ENCODE data around the gene EPN3.
A peak's percentile ranks its signal among the peaks of the same experiment; 100 is the strongest.

The EPN3 gene

DNA sequence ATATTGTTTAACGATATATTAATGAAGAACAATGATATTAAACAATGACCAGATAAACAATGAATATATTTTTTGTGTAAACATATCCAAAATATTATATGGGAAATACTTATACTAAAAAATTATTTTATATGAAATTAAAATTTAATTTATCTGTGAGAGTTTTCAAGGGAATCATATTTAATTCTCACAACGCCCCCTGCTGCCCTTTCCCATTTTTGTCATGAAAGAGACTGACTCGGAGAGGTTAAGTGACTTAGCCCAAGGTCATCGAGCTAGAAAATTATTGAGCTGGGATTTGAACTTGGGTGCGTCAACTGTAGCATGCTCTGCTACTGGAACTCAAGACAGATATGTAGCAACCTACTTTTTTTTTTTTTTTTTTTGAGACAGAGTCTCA lies 31.5 kb upstream of the EPN3 start:
- TF ChIP-seq ZNF274 (IDR thresholded peaks at IDR 0.05; ENCODE audit: low read depth, low read length): no peak
- no peak overlapping the region for H3K4me3 ChIP-seq (ENCODE audit: low read length)

DNA sequence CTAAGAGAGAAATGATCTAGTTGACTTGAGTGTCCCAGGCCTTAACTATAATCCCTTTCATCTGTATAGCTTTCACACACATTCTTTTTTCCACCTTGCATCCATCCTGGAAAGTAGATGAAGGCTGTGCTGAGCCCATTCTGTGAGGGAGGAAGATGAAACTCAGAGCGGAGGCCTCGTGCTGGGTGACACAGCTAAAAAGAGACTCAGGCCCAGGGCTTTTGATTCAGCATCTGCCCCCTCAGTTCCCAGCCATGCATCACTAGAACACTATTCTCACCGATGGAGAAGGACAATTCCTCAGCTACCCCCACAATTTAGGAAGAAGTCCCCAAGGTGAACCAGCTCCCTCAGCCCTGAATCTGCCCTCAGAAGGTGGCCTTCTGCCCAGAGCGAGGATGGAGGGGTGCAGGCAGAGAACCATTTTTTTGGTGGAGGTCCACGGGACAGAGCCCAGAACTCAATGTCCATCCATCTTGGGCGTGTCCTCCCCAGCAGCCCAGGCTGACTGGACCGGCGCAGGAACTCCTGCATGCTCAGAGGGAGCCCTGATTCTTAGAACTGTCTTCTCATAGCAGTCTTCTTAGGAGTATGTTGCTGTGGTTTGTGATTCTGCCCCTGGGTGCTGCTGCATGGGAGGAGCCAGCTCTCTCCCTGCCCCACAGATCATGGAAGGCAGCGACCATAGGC lies 30.1 kb upstream of the EPN3 start:
- no peak overlapping the region for H3K4me3 ChIP-seq (ENCODE audit: low read length)

DNA sequence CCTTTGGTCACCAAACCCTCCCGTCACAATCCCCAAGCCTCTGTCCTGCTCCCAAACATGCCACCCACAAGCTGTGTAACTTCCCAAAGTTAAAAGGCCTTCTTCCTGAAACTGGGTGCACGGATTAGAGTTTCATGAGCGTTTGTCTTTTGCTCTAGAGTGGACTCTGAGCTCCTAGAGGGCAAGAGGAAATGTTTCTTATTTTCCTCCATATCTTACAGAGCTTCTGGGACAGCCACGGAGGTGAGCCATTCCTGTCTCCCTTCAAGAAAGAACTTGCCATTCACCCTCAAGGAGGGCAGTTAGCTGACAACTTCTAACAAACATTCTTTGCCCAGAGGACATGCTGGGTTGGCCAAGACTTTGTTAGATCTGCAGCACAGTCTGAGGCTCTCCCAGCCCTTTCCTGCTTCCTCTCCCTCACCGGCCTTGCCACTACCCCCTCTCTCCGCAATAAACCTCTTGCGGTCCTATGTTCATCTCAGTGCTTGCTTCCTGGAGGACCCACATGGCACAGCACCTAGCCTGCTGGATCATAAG lies 26.9 kb upstream of the EPN3 start:
- H3K4me3 ChIP-seq (ENCODE audit: low read length): no peak overlapping the region
- no peak for TF ChIP-seq ZNF274 (IDR thresholded peaks at IDR 0.05; ENCODE audit: low read depth, low read length)

More for the DNA sequence above, 30.1 kb upstream of the EPN3 start:
- TF ChIP-seq ZNF274 (IDR thresholded peaks at IDR 0.05; ENCODE audit: low read depth, low read length): no peak

DNA sequence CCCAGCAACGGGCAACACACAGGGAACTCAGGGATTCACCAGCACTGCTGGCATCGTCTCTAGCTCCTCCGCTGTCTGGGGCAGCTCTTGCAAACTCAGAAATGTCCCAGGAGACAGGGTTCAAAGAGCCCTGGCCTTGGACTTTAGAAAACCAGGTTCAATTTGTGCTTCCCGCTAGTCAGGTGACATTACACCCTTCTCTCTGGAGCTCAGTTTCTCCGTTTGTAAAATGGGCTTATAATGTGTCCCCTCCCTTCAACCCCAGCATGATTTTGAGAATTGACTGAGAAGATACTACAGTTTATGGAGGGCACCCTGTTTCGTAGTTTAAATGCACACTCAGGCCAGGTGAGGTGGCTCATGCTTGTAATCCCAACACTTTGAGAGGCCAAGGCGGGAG lies 26.2 kb upstream of the EPN3 start:
- H3K4me3 ChIP-seq (ENCODE audit: low read length): no peak overlapping the region
- no peak for TF ChIP-seq ZNF274 (IDR thresholded peaks at IDR 0.05; ENCODE audit: low read depth, low read length)

DNA sequence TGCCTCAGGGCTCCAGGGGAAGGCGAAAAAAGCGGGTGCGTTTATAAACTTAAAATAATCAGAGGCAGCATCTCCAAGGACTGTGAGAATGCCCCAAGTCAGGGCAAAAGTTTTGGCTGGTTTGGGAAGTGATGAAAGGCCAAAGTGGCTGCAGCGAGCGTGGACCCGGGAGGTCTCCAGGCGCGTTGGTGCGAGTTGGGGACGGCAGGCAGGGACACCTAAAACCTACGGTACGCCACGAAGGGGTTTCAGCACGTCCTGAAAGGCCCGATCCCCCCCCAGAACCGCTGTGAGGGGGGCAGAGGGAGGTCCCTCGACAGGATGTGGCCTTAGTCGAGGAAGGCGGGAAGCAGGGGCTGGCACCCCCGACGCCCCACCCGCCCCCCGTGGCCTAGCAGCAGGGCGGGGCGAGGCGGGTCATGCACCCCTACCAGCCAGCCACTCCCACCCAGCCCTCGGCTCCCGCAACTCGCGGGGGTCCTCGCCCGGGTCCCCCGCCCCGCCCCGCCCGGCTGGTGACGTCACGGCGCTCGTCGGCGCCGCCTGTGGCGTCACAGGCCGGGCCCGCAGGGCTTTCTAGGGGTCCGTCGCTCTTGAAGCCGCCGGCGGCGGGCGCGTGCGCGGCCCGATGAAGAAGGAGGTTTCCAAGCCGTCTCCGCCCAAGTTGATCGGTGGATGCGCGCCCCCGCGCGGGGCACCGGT lies 24.5 kb upstream of the EPN3 start, which contains the start of gene MYCBPAP:
Gene MYCBPAP (plus strand): TSS at position 569 of the 702 bp plus-strand sequence. CDS start 236 bp downstream, outside the sequence.
- peak within 1 kb of the TSS; percentile 57; the same call in 1 of the 2 replicates for H3K4me3 ChIP-seq (ENCODE audit: low read length)
- no peak for TF ChIP-seq ZNF274 (IDR thresholded peaks at IDR 0.05; ENCODE audit: low read depth, low read length)

DNA sequence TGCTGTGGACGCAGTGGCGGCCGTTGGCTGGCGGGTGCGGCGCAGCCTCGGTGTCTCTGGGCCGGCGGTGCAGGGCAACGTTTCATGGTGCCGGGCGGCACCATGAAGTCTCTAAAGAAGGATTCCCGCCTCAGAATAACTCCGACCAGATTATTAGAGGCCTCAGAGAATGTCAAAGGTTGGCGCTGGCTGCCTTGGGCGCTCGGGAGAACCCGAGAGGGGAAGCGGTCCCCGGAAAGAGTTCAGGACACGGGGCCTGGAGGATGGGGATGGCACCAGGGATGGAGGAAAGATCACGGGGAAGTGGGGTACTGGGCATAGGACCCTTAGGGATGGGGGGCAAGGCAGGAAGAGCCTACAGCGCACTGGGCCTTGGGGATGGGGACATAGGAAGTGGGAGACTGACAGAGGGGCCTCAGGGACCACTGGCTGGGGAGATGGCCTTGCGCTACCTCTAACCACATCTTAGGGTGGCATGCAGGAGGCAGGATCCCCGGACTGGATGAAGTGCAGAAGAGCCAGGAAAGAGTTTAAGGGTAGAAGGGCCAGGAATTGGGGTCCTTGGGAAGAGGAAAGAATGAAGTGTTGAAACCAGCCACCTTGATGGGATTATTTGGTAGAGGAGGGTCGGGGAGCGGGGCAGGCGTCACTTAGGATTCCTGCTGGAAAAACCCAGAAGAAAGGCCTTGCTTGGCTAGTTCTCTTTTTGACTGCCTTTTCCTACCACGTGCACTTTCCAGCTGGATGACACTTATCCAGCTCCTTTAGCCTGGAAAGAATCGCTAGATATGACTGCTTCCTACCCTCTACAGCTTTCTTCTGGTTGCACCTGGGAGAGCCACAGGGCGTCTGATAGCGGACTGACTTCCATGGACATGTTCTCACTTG lies 23.7 kb upstream of the EPN3 start:
- no peak for TF ChIP-seq ZNF274 (IDR thresholded peaks at IDR 0.05; ENCODE audit: low read depth, low read length)
- H3K4me3 ChIP-seq (ENCODE audit: low read length): peak overlapping the region; percentile 57; the same call in 1 of the 2 replicates

DNA sequence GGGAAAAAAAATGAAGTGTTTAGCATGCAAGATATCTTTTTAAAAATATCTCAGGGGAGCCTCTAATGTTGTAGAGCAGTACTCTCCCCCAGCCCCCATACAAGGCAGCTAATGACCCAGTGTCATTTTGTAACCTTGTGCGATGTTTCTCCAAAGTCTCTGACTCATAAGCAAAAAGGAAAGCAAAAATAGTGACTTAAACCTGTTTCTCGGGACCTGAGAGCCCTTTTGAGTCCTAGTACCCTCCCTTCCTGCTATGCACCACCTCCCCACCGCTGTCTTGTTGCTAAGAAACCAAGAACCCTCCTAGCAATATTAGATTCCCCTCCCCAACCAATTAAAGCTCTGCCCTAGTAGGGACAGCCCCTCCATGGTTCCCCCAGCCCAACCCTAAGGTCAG lies 21.5 kb upstream of the EPN3 start:
- no peak overlapping the region for H3K4me3 ChIP-seq (ENCODE audit: low read length)
- no peak for TF ChIP-seq ZNF274 (IDR thresholded peaks at IDR 0.05; ENCODE audit: low read depth, low read length)

DNA sequence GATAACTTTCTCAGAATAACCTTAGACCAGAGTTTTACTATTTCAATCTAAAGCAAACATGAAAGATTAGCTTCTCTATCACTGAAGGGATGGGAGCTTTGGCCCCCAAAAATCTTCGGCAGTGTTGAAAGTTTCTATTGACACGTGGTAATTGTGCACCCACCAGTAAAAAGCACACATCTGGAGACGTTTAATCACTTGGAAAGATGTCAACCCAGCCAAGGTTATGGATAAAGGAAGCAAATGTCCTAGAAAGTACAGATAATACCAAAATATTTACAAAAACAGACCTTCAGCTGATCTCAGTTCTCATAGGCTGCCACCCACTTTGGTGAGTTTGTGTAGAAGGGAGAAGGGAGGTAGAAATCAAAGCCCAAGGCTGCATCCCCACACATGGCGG lies 19.0 kb upstream of the EPN3 start:
- TF ChIP-seq ZNF274 (IDR thresholded peaks at IDR 0.05; ENCODE audit: low read depth, low read length): no peak
- no peak overlapping the region for H3K4me3 ChIP-seq (ENCODE audit: low read length)

DNA sequence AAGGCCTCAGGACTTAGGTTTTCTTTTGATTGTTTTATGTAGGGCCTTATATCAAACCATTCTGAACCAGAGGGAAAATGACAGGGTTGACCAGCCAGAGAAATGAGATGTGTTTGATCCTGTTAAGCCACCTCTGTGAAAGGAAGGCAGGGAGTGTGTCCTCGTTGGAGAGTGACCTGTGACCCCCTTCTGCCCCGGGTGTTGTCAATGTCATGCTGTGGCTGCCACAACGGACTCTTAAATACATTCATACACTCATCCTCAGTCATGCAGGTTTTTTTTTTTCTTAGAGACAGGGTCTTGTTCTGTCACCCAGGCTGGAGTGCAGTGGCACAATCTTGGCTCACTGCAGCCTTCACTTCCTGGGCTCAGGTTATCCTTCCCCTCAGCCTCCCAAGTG lies 18.1 kb upstream of the EPN3 start:
- no peak for TF ChIP-seq ZNF274 (IDR thresholded peaks at IDR 0.05; ENCODE audit: low read depth, low read length)
- H3K4me3 ChIP-seq (ENCODE audit: low read length): no peak overlapping the region

DNA sequence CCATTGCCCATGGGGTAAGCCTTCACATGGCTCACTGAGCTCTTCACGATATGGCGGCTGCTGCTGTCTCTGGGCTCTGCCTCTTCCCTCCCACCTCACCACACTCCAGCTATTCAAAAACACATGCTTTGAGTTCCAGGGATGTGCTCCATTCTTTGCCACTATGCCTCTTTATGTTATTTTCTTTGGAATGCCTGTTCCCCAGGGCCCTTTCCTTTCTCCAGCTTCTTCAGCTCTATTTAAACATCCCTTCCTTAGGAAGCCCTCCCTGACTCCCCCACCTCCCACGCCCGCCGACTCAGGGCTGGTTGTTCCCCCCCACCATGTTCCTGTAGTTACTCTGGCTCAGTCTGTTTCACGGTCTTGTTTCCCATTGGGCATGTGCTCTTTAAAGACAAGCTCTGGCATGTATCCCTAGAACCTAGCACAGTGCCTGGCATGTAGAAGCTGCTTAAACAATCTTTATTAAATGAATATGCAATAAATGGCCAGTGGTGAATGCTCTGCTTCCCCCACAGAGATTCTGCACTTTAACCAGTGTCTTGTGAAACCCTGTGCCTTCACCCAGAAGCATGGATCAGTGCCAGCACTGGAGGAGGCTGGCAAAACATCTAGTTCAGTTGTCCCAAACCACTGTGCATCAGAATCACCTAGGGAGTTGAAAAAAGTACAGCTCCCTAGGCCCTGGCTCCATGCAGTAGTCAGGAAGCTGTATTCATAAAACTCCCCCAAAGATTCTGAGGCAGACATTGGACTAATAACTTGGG lies 17.4 kb upstream of the EPN3 start:
- TF ChIP-seq ZNF274 (IDR thresholded peaks at IDR 0.05; ENCODE audit: low read depth, low read length): no peak
- no peak overlapping the region for H3K4me3 ChIP-seq (ENCODE audit: low read length)

DNA sequence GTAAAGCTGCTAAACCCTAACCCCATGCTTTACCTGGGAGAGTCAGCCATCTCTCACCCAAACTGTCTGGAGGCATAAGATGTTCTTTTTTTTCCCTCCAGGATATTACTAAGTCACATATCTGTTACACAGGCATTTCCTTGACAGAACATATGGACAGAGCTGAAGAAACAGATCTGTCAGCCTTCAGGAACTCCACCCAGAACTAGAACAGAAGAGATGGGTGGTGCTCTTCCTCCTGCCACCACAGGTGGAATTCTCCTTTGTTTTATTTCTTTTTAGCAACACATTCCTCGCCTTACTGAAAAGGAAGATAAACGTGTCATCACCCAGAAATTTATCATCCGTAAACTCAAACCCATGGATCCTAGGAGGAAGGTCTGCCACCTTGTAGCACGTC lies 15.5 kb upstream of the EPN3 start:
- no peak overlapping the region for H3K4me3 ChIP-seq (ENCODE audit: low read length)
- TF ChIP-seq ZNF274 (IDR thresholded peaks at IDR 0.05; ENCODE audit: low read depth, low read length): no peak

DNA sequence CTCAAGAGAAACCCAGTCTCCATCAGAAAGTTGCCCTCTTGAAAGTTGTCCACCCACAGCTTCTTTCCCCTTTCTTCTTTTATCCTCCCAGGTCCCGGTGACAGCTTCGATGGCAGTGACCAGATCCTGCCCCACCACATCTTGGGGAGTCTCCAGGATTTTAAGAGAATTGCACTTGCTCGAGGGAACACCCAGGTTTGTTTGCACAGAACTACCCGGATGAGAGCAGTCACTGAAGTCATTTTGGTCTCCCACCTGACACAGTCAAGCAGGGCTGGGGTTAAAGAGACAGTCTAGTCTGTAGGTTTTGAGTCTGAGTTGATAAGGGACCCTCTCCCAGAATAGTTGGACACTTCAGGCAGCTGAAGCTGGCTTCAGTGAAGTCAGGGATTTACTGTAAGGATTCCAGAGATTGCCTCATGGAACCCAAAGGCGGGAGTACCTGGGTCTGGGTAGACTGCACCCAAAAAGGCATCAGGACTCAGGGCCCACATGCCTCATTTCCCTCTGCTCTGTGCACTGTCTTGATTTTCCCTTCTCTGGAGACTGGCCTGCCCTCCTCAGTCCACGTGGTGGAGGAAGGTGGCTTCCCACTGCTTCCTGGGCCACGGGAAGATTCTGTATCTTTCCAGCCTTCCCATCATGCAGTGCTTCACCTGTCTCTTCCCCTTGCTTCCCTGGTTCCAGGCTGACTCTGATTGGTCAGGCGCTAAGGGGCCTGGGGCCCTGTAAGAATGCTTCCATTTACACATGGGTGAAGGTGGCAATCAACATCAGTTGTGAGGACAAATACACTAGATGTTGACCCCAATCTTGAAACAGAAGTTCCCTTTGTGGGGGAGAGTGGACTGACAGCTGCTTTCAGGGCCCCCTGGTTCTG lies 14.8 kb upstream of the EPN3 start:
- no peak for TF ChIP-seq ZNF274 (IDR thresholded peaks at IDR 0.05; ENCODE audit: low read depth, low read length)

More for the DNA sequence above, 14.8 kb upstream of the EPN3 start:
- H3K4me3 ChIP-seq (ENCODE audit: low read length): no peak overlapping the region
